C4-2B (cell line): ENCODE results near the gene CNN3.

Experiments used
- ZFX ChIP-seq: fragments of 450-650 bp; IDR thresholded peaks from 2 replicates; pipeline ENCODE4 v1.6.1; 2017
- TF ChIP-seq, protein P1 (sequence below): fragments of 450-650 bp; conservative IDR thresholded peaks from 2 replicates; pipeline ENCODE4 v1.5.1; 2017; ENCODE audit warnings: mild to moderate bottlenecking

DNA sequence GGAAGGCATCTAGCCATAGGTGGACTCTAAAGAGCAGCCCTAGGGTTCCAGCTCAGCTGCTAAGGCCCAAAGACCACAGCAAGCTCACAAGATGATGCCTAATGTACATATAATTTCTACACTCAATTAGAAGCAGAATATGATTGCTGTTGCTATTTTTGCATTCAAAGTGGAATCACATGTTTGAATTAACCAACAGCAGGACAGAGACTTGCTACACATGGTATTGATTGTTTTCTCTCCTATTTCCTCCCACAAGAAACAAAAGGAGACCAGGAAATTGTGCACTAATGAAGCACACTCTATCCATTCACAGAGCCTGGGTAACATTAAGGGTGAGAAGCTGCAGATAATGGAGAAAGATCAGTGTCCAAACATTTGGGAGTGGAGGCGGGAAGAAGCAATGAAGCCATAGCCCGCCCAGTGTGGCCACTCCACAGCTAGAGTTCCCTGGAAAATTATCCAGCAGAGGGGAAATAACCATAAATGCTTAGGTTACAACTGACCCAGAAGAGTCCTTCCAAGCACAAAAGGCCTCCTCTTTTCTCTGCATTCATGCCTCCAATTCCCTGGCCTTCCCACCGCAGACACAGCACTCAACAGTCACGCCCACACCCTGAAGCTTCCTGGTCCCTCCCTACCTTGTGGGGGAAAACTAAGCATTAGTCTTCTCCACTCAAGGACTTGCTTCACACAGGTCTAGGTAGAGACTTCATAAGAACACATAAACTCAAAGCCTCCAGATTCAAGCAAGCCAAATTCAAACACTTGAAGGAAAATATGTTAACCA lies 7.5 kb downstream of the CNN3 start:
- TF ChIP-seq, protein P1, sequence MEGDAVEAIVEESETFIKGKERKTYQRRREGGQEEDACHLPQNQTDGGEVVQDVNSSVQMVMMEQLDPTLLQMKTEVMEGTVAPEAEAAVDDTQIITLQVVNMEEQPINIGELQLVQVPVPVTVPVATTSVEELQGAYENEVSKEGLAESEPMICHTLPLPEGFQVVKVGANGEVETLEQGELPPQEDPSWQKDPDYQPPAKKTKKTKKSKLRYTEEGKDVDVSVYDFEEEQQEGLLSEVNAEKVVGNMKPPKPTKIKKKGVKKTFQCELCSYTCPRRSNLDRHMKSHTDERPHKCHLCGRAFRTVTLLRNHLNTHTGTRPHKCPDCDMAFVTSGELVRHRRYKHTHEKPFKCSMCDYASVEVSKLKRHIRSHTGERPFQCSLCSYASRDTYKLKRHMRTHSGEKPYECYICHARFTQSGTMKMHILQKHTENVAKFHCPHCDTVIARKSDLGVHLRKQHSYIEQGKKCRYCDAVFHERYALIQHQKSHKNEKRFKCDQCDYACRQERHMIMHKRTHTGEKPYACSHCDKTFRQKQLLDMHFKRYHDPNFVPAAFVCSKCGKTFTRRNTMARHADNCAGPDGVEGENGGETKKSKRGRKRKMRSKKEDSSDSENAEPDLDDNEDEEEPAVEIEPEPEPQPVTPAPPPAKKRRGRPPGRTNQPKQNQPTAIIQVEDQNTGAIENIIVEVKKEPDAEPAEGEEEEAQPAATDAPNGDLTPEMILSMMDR = no peak
- no peak for TF ChIP-seq ZFX
